NCI-H345 (cell line): ENCODE measurements around the gene BEST4.
"Not testable (repeated sequence)": the region's sequence is repeated elsewhere in the genome, so short reads cannot be mapped to it uniquely, and the experiment has no call there.

Experiments
- DNase-seq: peaks from one replicate; lab custom pipeline; 2025; lab: John Stamatoyannopoulos, UW

The BEST4 gene

DNA sequence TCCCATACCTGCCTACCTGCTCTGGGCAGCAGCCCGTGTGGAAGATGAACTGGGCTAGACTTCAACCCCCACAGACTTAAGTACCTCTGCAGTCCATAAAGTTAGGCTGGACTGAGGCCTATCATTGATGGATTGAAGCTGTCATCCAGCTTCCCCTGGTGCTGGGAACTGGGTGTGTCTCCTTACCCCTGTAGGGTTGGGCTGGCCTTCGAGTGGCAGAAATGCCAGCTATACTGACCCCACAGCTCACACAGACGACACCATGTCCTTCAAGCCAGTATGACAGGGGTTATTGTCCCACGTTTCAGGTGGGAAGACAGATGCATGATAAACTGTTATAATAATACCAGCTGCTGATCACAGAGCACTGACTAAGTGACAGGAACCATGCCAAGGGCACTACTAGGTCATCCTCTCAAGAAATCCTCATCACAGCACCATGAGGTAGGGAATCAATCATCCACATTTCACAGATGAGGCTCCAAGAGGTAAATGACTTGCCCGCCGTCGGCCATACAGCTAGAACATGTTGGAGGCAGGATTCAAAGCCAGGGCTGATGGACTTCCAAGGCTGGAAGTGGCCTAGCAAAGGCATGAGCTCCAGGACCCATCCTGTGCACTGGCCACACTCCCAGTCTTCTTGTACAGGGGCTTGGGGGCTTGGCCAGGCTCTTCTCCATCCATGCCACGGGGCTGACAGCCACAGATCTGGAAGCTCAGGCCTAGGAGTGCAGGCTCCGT, at the start of gene BEST4:
Gene BEST4 (minus strand): TSS at position 51 of the 741 bp plus-strand sequence. CDS start 465 bp downstream, outside the sequence.
- DNase-seq, result no peak

DNA sequence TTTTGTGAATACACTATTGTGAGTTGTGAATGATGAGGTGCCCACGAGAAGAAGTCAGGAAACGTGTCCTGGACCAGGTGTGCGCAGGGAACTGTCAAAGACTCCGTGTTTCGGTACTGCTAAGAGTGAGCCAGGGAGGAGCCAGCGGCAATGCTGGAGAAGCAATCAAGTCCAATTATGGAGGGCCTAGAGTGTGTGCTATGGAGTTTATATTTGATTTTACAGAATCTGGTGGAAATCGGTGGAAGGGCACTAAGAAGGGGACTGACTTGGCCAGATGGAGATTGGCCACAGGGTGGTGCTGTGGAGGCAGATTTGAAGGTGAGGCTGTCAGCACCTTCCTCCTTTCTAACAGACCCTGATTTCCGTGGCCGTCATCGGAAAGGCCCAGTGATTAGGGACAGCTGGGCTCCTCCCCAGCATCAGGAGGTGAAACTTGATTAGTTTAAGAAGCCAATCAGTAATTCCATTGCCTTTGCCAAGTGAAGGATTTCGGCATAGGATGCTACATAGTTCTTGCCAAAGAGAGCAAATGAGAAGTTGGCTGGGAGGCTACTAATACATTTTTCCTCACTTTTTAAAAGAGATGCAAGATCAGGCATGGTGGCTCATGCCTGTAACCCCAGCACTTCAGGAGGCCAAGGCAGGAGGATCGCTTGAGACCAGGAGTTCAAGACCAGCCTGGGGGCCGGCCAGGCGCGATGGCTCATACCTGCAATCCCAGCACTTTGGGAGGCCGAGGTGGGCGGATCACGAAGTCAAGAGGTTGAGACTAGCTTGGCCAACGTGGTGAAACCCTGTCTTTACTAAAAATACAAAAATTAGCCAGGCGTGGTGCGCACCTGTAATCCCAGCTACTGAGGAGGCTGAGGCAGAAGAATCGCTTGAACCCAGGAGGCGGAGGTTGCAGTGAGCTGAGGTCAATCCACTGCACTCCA, 48.0 kb upstream of the BEST4 start:
- DNase-seq, result peak; percentile 71

DNA sequence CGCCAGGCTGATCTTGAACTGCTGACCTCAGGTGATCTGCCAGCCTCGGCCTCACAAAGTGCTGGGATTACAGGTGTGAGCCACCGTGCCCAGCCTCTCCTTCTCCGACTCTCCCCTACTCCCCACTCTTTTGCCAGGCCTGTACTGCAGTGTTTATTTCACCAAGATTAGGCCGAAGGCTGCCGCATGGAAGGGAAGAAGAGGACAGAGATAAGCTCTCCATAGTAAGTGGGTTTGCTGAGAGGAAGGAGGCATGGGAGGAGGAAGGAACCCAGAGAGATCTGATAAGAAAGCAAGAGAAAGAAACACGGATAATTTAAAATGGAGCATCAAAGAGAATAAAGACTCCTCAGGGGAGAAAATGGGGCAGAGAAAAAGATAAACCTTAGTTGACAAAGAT, 46.4 kb upstream of the BEST4 start:
- no peak for DNase-seq

DNA sequence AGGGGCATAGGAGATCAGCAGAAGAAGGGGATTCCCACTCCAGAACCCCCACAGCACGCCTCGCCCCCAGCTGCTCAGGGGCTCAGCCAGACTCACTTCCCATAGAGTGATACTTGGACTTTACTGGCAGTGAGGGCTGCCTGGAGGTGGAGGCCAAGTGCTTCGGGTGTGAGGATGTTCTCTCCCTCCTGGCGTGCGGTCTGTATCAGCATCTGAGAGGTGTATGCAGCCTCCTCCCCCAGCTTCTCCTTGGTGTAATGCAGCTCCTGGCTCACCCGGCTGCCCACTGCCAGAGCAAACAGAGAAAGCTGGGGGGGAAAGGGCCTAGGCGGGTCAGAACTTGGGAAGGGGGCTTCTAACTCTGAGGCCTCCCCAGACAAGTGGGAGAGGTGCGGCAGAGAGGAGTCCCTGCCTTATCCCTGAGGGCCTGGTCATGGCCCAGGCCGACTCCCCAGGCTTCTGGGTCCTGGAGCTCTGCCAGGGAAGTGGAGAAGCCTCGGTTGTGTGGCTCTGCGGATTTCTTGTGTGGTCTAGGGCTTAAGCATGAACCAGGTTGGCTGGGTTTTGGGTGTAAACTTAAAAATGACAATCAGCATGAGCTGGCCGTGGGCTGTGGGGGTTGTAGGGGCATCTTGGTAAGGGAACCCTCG, 44.2 kb upstream of the BEST4 start:
- DNase-seq, result peak; percentile 12

DNA sequence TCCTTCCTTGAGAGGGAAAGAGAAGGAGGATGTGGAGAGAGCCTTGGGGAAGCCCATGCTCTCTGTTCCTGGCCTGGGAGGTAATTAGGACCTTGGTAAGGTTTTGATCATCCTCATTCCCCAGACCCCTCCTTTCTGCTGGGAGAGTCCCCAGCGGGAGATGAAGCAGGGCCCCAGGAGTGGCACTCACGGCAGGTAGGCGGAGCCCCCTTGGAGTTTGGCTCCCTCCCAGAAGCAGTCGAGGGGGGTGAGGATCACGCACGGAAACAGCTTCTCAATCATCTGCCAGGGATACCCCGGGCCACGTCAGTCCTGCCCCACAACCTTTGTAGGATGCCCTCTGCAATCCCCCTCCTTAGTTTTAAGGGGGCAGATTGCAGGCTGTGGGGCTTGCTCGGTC, 43.5 kb upstream of the BEST4 start:
- peak; percentile 63 for DNase-seq

DNA sequence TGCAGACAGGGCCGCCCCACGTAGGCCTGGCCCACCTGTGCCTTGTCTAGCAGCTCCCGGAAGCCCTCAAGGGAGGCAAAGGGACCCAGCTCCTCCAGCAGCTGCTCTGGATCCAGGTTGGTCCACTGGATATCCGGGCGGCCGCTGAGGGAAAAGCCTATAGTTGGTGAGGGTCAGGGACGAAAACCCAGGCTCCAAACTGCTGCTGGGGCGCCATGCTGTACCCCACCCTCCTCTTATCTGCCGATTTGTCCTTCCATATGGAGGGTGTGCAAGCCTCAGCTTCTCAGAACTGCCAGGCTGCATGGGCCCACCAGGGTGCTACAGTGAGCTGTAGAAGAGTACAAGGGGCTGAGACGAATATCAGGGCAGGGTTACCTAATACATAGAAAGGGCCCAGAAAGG, 42.9 kb upstream of the BEST4 start:
- no peak for DNase-seq

GRCh38 chr1:44829506-44830384, 41.8 kb upstream of the BEST4 start:
- no peak for DNase-seq

GRCh38 chr1:44828841-44829440, 41.0 kb upstream of the BEST4 start:
- no peak for DNase-seq

DNA sequence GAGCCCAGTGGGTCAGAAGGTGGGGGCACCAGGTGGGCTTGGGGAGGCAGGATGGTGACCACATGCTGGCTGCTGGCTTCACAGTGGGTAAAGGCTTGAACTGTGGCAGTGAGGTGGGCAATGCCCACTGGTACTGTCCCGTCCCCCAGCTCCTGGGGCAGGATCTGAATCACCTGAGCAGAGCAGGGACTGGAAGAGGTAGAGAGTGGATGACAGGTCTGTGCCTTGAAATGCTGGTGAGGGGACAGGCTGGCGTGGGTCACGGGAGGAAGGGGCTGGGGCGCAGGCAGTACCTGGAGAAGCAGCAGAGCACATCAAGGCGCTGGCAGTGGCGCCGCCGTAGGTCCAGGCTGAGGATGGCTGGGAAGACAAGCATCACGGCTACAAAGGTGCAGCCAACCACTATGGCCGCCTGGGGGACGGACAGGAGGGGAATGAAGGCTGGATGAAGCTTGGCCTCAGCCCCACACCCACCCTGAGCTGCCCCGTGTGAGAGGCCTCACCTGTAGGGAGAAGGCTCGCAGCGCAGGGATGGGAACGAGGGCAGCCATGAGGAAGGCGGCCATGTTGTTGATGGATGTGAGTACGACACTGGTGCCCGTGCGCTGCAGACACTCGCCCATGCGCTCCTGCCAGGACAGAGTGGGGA, 40.2 kb upstream of the BEST4 start:
- DNase-seq, result no peak

- no peak for DNase-seq
These were observed 39.4 kb upstream of the BEST4 start for GRCh38 chr1:44827197-44828002.

- no peak for DNase-seq
These were observed 38.6 kb upstream of the BEST4 start for GRCh38 chr1:44826375-44827196.

GRCh38 chr1:44824392-44824791, 36.4 kb upstream of the BEST4 start:
- DNase-seq, result not testable (repeated sequence)

GRCh38 chr1:44822981-44823451, 35.0 kb upstream of the BEST4 start:
- DNase-seq, result no peak

DNA sequence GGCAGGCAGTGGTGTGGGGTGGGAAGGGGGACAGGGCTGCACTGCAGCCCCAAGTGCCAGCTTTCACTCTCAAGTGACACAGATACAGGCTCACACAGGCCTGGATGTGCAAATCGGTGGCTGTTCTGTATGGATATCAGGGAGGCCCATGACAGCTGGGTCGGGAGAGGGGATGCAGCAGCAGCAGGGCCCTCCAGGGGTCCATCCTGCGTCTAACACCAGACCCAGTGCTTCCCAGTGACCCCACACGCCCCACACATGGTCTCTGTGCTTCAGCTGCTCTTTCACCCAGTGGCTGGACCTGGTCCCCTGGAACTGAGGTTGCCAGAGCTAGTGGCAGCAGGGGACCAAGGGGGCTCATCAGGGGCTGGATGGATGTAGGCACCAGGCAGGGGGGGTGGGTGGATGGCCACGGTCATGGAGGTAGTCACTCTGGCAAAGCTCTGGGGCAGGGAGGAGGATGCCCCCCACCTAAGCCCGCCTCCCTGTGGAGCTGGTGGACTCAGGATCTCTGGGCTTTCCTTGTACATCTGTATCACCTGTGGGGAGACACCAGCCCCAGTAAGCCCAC, 34.2 kb upstream of the BEST4 start:
- no peak for DNase-seq

GRCh38 chr1:44821240-44821715, 33.3 kb upstream of the BEST4 start:
- no peak for DNase-seq

DNA sequence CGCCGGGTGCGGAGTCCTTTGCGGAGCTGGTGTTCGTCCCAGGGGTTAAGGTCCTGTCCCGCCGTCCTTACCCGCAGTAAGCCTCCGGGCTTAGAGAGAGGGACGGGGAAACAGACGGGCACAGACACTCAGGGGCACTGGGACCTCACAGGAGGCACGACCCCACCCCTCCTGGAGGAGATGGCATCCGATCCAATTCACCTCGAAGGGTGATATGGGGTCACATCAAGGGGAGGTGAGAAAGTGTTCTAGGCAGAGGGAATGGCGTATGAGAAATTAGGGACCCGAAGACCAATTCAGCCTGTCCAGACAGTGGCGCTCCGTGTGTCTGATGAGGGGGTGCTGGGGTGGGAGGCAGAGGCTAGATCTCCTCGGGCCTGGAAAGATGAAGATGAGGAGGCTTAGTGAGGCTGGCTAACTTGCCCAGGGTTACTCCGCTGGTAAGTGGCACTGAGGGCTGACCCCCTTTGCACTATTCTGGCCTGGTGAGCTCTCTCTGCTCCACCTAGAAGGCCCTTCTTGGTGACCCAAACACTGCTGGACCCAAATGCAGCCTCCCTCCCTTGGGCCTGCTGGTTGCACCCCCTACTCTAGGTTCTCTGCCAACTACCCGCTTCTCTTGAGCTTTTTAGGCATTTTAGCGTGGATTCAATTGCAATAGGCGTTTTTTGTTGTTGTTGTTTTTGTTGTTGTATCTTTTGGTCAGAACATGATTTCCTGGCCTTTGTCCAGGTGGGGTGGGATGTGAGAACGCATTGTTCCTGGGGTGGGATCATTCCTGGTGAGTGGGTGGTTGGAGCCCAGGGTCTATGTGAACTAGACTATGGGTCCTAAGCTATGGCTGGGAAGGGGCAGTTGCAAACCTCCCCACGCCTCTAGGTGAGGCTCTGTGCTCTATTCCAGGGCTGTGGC, 32.6 kb upstream of the BEST4 start:
- no peak for DNase-seq
